ENCODE data around the gene FUT2.
A peak's percentile ranks its signal among the peaks of the same experiment; 100 is the strongest.

The FUT2 gene

DNA sequence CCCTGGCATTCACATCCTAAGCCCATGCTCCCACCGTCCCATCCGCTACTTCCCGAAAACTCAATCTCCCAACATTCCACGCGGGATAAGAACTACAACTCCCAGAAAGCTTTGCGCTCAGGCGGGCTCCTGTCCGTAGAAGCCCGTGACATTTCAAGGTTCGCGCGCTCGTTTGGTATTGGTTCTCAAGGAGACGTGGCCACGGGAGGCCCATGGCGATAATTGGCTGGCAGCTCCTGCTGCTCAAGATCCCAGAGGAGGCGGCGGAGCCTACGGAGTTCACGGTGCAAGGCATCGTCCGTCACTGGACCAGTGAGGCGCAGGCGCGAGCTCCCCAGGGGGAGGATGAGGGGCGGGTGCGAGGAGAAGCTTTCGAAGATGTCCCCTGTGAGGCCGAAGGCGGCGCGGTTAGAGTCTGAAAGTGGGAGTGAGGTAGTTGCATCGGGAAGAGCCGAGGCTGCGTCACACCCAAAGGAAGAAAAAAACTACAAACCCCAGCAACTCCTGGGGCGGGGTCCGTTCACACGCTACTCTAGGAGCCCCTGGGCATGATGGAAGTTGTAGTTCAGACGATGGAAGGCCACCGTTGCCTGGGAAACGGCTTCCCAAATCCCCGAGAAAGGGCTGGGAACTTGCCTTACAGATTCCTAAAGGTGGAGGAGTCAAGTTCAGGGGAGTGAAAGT, 25.0 kb downstream of the FUT2 start (continued):
- TF ChIP-seq, protein P1, sequence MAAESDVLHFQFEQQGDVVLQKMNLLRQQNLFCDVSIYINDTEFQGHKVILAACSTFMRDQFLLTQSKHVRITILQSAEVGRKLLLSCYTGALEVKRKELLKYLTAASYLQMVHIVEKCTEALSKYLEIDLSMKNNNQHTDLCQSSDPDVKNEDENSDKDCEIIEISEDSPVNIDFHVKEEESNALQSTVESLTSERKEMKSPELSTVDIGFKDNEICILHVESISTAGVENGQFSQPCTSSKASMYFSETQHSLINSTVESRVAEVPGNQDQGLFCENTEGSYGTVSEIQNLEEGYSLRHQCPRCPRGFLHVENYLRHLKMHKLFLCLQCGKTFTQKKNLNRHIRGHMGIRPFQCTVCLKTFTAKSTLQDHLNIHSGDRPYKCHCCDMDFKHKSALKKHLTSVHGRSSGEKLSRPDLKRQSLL (tag by site-specific recombination; IDR thresholded peaks at IDR 0.05) = peak; percentile 63; the same call in 1 of the 2 replicates
- TF ChIP-seq ZNF518A (tag by site-specific recombination; conservative IDR thresholded peaks at IDR 0.05; ENCODE audit: low read depth) (0 out of 2 replicates have a peak, but pooled peaks have one; percentile 35), ZNF394 (tag by site-specific recombination; IDR thresholded peaks at IDR 0.05; ENCODE audit: borderline replicate concordance) (peak; percentile 96), IKZF3 (tag by site-specific recombination; IDR thresholded peaks at IDR 0.05) (peak; percentile 76; the same call in 1 of the 2 replicates), GLIS2 (tag by site-specific recombination; IDR thresholded peaks at IDR 0.05) (peak; percentile 59), ZNF629 (tag by site-specific recombination; IDR thresholded peaks at IDR 0.05) (peak; percentile 85), ZNF138 (tag by site-specific recombination; IDR thresholded peaks at IDR 0.05; ENCODE audit: borderline replicate concordance) (no peak), ZBTB11 (tag by site-specific recombination; conservative IDR thresholded peaks at IDR 0.05; ENCODE audit: low read depth) (peak; percentile 38; the same call in 1 of the 2 replicates), SP7 (tag by site-specific recombination; IDR thresholded peaks at IDR 0.05) (peak; percentile 21; the same call in 1 of the 2 replicates), KLF16 (tag by site-specific recombination; IDR thresholded peaks at IDR 0.05) (peak; percentile 42; the same call in 1 of the 2 replicates), ZBTB8A (tag by site-specific recombination; IDR thresholded peaks at IDR 0.05) (peak; percentile 18; the same call in 1 of the 2 replicates), ZSCAN23 (tag by site-specific recombination; IDR thresholded peaks at IDR 0.05) (no peak), ZBTB17 (tag by site-specific recombination; IDR thresholded peaks at IDR 0.05) (peak; percentile 97), REST (tag by site-specific recombination; IDR thresholded peaks at IDR 0.05) (no peak; the same call in 1 of the 2 replicates), PATZ1 (tag by site-specific recombination; IDR thresholded peaks at IDR 0.05) (no peak), BCL11A (tag by site-specific recombination; IDR thresholded peaks at IDR 0.05; ENCODE audit: low read depth) (no peak), ZFHX2 (tag by site-specific recombination; conservative IDR thresholded peaks at IDR 0.05) (peak; percentile 49; the same call in 1 of the 2 replicates), YY1 (tag by site-specific recombination; IDR thresholded peaks at IDR 0.05) (no peak), SP3 (tag by site-specific recombination; IDR thresholded peaks at IDR 0.05) (peak; percentile 93)
- TF ChIP-seq, protein P2, sequence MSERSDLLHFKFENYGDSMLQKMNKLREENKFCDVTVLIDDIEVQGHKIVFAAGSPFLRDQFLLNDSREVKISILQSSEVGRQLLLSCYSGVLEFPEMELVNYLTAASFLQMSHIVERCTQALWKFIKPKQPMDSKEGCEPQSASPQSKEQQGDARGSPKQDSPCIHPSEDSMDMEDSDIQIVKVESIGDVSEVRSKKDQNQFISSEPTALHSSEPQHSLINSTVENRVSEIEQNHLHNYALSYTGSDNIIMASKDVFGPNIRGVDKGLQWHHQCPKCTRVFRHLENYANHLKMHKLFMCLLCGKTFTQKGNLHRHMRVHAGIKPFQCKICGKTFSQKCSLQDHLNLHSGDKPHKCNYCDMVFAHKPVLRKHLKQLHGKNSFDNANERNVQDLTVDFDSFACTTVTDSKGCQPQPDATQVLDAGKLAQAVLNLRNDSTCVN (tag by site-specific recombination; optimal IDR thresholded peaks at IDR 0.05) = peak; percentile 81

Data from HEK293 (cell line).